LNCAP (cell line): Measurements from ENCODE around the gene KLHDC10.

ENCODE experiments used
- CTCF ChIP-seq: fragments of 450-650 bp; IDR thresholded peaks from 2 replicates; pipeline ENCODE4 v1.5.1; 2017; ENCODE audit warnings: mild to moderate bottlenecking

Gene KLHDC10

GRCh38 chr7:130107949-130108674, 37.8 kb downstream of the KLHDC10 start:
- no peak for TF ChIP-seq CTCF

- TF ChIP-seq CTCF = no peak
These were observed 38.5 kb downstream of the KLHDC10 start for GRCh38 chr7:130108809-130109208.

GRCh38 chr7:130112093-130112492, 41.8 kb downstream of the KLHDC10 start:
- TF ChIP-seq CTCF = no peak

- TF ChIP-seq CTCF = no peak
These were observed 42.5 kb downstream of the KLHDC10 start for GRCh38 chr7:130112662-130113425.

- TF ChIP-seq CTCF = no peak
These were observed 43.6 kb downstream of the KLHDC10 start for GRCh38 chr7:130113887-130114286.

- TF ChIP-seq CTCF = no peak
These were observed 44.0 kb downstream of the KLHDC10 start for GRCh38 chr7:130114374-130114773.

GRCh38 chr7:130114776-130115175, 44.4 kb downstream of the KLHDC10 start:
- no peak for TF ChIP-seq CTCF
